PC-9 (cell line): ENCODE results near the gene NFKB2.
A peak's percentile ranks its signal among the peaks of the same experiment; 100 is the strongest.

Experiments used
- EZH2 ChIP-seq: fragments of 200-600 bp; sonication (generic); IDR thresholded peaks from 2 replicates; pipeline ENCODE4 v1.8.0; 2017; ENCODE audit warnings: antibody characterized with exemption, low read depth
- TF ChIP-seq, protein P1 (sequence below): fragments of 200-600 bp; sonication (generic); conservative IDR thresholded peaks from 2 replicates; pipeline ENCODE4 v1.6.1; 2017; ENCODE audit warnings: mixed run types, antibody characterized with exemption, mild to moderate bottlenecking, moderate library complexity

DNA sequence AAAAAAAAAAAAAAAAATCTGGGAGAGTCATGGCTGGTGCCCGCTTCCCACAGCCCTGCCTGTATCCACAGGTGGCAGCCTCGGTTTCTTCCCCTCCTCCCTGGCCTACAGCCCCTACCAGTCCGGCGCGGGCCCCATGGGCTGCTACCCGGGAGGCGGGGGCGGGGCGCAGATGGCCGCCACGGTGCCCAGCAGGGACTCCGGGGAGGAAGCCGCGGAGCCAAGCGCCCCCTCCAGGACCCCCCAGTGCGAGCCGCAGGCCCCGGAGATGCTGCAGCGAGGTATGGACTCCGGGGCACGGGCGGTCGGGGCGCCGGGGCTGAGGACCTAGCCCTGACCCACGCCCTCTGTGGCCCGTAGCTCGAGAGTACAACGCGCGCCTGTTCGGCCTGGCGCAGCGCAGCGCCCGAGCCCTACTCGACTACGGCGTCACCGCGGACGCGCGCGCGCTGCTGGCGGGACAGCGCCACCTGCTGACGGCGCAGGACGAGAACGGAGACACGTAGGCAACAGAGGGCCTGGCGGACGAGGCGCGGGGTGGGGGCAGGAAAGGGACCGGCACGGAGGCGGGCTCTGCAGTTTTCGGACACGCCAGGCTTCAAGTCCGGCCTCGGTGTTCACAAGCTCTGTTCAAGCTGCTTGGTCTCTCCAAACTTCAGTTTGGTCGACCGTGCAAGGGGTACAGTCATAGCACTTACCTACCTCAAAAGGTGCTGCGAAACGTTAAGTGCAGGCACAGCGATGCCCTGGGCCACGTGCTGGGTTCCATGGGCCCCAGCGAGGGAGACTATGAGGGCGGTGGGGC is 3.9 kb downstream of the NFKB2 start:
- TF ChIP-seq, protein P1, sequence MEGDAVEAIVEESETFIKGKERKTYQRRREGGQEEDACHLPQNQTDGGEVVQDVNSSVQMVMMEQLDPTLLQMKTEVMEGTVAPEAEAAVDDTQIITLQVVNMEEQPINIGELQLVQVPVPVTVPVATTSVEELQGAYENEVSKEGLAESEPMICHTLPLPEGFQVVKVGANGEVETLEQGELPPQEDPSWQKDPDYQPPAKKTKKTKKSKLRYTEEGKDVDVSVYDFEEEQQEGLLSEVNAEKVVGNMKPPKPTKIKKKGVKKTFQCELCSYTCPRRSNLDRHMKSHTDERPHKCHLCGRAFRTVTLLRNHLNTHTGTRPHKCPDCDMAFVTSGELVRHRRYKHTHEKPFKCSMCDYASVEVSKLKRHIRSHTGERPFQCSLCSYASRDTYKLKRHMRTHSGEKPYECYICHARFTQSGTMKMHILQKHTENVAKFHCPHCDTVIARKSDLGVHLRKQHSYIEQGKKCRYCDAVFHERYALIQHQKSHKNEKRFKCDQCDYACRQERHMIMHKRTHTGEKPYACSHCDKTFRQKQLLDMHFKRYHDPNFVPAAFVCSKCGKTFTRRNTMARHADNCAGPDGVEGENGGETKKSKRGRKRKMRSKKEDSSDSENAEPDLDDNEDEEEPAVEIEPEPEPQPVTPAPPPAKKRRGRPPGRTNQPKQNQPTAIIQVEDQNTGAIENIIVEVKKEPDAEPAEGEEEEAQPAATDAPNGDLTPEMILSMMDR: peak; percentile 80
- no peak for TF ChIP-seq EZH2
